HEK293 (cell line): ENCODE measurements around the gene MID1IP1.

ENCODE experiments used
- GFI1B ChIP-seq: fragments of 450-650 bp; formaldehyde crosslinking; IDR thresholded peaks from 2 replicates; pipeline ENCODE4 v1.5.1; 2016; ENCODE audit warnings: missing biosample characterization, missing genetic modification characterization
- TRIM28 ChIP-seq: IDR thresholded peaks from 2 replicates; pipeline ENCODE4 v1.6.1; 2011; ENCODE audit warnings: low read length, control low read depth, borderline replicate concordance
- ZBTB20 ChIP-seq: fragments of 450-650 bp; formaldehyde crosslinking; IDR thresholded peaks from 2 replicates; pipeline ENCODE4 v1.5.1; 2016; ENCODE audit warnings: missing biosample characterization, missing genetic modification characterization
- ZBTB8A ChIP-seq: fragments of 450-650 bp; formaldehyde crosslinking; IDR thresholded peaks from 2 replicates; pipeline ENCODE4 v1.5.1; 2016; ENCODE audit warnings: missing biosample characterization, missing genetic modification characterization
- ZNF138 ChIP-seq: fragments of 450-650 bp; formaldehyde crosslinking; IDR thresholded peaks from 2 replicates; pipeline ENCODE4 v1.5.1; 2016; ENCODE audit warnings: missing biosample characterization, missing genetic modification characterization, borderline replicate concordance
- ZNF157 ChIP-seq: fragments of 450-650 bp; formaldehyde crosslinking; IDR thresholded peaks from 2 replicates; pipeline ENCODE4 v1.5.1; 2016; ENCODE audit warnings: missing biosample characterization, missing genetic modification characterization
- ZNF202 ChIP-seq: fragments of 450-650 bp; formaldehyde crosslinking; IDR thresholded peaks from 2 replicates; pipeline ENCODE4 v1.5.1; 2016; ENCODE audit warnings: missing biosample characterization, missing genetic modification characterization, borderline replicate concordance
- ZNF239 ChIP-seq: fragments of 450-650 bp; formaldehyde crosslinking; IDR thresholded peaks from 2 replicates; pipeline ENCODE4 v1.5.1; 2016; ENCODE audit warnings: missing biosample characterization, missing genetic modification characterization
- ZNF335 ChIP-seq: fragments of 450-650 bp; formaldehyde crosslinking; conservative IDR thresholded peaks from 2 replicates; pipeline ENCODE4 v1.5.1; 2016; ENCODE audit warnings: missing biosample characterization, missing genetic modification characterization
- ZNF394 ChIP-seq: fragments of 450-650 bp; formaldehyde crosslinking; IDR thresholded peaks from 2 replicates; pipeline ENCODE4 v1.5.1; 2016; ENCODE audit warnings: missing biosample characterization, missing genetic modification characterization, mild to moderate bottlenecking, moderate library complexity, borderline replicate concordance
- ZNF549 ChIP-seq: fragments of 450-650 bp; IDR thresholded peaks from 2 replicates; pipeline ENCODE4 v1.5.1; 2018; ENCODE audit warnings: missing biosample characterization, missing genetic modification characterization, mild to moderate bottlenecking, inconsistent platforms, moderate library complexity
- TF ChIP-seq, protein P1 (sequence below): fragments of 450-650 bp; formaldehyde crosslinking; IDR thresholded peaks from 2 replicates; pipeline ENCODE4 v1.5.0; 2017; ENCODE audit warnings: missing biosample characterization, missing genetic modification characterization, borderline replicate concordance
- TF ChIP-seq, protein P2 (sequence below): fragments of 450-650 bp; formaldehyde crosslinking; IDR thresholded peaks from 2 replicates; pipeline ENCODE4 v1.5.1; 2016; ENCODE audit warnings: missing biosample characterization, missing genetic modification characterization
- TF ChIP-seq, protein P3 (sequence below): fragments of 450-650 bp; formaldehyde crosslinking; IDR thresholded peaks from 2 replicates; pipeline ENCODE4 v1.5.1; 2016; ENCODE audit warnings: missing biosample characterization, missing genetic modification characterization, borderline replicate concordance
- TF ChIP-seq, protein P4 (sequence below): fragments of 450-650 bp; formaldehyde crosslinking; conservative IDR thresholded peaks from 2 replicates; pipeline ENCODE4 v1.5.1; 2016; ENCODE audit warnings: low read depth, missing biosample characterization, missing genetic modification characterization
- TF ChIP-seq, protein P5 (sequence below): fragments of 450-650 bp; formaldehyde crosslinking; IDR thresholded peaks from 2 replicates; pipeline ENCODE4 v1.5.1; 2016; ENCODE audit warnings: missing biosample characterization, missing genetic modification characterization

Gene MID1IP1

DNA sequence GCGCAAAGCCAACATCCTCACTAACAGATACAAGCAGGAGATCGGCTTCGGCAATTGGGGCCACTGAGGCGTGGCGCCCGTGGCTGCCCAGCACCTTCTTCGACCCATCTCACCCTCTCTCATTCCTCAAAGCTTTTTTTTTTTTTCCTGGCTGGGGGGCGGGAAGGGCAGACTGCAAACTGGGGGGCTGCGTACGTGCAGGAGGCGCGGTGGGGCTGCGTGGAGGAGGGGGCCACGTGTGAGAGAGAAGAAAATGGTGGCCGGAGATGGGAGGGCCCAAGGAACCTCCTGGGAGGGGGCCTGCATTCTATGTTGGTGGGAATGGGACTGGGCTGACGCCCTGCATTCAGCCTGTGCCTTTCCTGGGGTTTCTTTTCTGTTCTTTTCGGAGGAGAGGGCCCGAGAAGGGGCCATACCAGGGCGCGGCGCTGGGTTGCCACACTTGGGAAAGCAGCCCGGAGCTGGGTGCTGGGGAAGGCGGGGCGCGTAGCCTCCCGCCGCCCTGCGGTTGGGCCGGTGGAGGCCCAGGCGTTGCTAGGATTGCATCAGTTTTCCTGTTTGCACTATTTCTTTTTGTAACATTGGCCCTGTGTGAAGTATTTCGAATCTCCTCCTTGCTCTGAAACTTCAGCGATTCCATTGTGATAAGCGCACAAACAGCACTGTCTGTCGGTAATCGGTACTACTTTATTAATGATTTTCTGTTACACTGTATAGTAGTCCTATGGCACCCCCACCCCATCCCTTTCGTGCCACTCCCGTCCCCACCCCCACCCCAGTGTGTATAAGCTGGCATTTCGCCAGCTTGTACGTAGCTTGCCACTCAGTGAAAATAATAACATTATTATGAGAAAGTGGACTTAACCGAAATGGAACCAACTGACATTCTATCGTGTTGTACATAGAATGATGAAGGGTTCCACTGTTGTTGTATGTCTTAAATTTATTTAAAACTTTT is 4.5 kb downstream of the MID1IP1 start (continued):
- TF ChIP-seq ZNF202 (tag by site-specific recombination), result no peak
- TF ChIP-seq ZNF138 (tag by site-specific recombination), result no peak
- TF ChIP-seq GFI1B, result no peak
- no peak for TF ChIP-seq ZNF394
- TF ChIP-seq, protein P1, sequence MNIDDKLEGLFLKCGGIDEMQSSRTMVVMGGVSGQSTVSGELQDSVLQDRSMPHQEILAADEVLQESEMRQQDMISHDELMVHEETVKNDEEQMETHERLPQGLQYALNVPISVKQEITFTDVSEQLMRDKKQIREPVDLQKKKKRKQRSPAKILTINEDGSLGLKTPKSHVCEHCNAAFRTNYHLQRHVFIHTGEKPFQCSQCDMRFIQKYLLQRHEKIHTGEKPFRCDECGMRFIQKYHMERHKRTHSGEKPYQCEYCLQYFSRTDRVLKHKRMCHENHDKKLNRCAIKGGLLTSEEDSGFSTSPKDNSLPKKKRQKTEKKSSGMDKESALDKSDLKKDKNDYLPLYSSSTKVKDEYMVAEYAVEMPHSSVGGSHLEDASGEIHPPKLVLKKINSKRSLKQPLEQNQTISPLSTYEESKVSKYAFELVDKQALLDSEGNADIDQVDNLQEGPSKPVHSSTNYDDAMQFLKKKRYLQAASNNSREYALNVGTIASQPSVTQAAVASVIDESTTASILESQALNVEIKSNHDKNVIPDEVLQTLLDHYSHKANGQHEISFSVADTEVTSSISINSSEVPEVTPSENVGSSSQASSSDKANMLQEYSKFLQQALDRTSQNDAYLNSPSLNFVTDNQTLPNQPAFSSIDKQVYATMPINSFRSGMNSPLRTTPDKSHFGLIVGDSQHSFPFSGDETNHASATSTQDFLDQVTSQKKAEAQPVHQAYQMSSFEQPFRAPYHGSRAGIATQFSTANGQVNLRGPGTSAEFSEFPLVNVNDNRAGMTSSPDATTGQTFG, result no peak
- TF ChIP-seq, protein P2, sequence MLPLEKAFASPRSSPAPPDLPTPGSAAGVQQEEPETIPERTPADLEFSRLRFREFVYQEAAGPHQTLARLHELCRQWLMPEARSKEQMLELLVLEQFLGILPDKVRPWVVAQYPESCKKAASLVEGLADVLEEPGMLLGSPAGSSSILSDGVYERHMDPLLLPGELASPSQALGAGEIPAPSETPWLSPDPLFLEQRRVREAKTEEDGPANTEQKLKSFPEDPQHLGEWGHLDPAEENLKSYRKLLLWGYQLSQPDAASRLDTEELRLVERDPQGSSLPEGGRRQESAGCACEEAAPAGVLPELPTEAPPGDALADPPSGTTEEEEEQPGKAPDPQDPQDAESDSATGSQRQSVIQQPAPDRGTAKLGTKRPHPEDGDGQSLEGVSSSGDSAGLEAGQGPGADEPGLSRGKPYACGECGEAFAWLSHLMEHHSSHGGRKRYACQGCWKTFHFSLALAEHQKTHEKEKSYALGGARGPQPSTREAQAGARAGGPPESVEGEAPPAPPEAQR (tag by site-specific recombination), result no peak
- TF ChIP-seq, protein P3, sequence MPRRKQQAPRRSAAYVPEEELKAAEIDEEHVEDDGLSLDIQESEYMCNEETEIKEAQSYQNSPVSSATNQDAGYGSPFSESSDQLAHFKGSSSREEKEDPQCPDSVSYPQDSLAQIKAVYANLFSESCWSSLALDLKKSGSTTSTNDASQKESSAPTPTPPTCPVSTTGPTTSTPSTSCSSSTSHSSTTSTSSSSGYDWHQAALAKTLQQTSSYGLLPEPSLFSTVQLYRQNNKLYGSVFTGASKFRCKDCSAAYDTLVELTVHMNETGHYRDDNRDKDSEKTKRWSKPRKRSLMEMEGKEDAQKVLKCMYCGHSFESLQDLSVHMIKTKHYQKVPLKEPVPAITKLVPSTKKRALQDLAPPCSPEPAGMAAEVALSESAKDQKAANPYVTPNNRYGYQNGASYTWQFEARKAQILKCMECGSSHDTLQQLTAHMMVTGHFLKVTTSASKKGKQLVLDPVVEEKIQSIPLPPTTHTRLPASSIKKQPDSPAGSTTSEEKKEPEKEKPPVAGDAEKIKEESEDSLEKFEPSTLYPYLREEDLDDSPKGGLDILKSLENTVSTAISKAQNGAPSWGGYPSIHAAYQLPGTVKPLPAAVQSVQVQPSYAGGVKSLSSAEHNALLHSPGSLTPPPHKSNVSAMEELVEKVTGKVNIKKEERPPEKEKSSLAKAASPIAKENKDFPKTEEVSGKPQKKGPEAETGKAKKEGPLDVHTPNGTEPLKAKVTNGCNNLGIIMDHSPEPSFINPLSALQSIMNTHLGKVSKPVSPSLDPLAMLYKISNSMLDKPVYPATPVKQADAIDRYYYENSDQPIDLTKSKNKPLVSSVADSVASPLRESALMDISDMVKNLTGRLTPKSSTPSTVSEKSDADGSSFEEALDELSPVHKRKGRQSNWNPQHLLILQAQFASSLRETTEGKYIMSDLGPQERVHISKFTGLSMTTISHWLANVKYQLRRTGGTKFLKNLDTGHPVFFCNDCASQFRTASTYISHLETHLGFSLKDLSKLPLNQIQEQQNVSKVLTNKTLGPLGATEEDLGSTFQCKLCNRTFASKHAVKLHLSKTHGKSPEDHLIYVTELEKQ (tag by site-specific recombination), result no peak
- no peak for TF ChIP-seq TRIM28
- no peak for TF ChIP-seq ZNF549 (tag by site-specific recombination)
- TF ChIP-seq, protein P4, sequence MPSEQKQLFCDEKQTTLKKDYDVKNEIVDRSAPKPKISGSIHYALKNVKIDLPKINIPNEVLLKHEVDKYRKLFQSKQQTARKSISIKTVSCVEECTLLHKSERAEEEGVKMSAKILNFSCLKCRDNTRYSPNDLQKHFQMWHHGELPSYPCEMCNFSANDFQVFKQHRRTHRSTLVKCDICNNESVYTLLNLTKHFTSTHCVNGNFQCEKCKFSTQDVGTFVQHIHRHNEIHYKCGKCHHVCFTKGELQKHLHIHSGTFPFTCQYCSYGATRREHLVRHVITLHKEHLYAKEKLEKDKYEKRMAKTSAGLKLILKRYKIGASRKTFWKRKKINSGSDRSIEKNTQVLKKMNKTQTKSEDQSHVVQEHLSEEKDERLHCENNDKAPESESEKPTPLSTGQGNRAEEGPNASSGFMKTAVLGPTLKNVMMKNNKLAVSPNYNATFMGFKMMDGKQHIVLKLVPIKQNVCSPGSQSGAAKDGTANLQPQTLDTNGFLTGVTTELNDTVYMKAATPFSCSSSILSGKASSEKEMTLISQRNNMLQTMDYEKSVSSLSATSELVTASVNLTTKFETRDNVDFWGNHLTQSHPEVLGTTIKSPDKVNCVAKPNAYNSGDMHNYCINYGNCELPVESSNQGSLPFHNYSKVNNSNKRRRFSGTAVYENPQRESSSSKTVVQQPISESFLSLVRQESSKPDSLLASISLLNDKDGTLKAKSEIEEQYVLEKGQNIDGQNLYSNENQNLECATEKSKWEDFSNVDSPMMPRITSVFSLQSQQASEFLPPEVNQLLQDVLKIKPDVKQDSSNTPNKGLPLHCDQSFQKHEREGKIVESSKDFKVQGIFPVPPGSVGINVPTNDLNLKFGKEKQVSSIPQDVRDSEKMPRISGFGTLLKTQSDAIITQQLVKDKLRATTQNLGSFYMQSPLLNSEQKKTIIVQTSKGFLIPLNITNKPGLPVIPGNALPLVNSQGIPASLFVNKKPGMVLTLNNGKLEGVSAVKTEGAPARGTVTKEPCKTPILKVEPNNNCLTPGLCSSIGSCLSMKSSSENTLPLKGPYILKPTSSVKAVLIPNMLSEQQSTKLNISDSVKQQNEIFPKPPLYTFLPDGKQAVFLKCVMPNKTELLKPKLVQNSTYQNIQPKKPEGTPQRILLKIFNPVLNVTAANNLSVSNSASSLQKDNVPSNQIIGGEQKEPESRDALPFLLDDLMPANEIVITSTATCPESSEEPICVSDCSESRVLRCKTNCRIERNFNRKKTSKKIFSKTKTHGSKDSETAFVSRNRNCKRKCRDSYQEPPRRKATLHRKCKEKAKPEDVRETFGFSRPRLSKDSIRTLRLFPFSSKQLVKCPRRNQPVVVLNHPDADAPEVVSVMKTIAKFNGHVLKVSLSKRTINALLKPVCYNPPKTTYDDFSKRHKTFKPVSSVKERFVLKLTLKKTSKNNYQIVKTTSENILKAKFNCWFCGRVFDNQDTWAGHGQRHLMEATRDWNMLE (tag by site-specific recombination), result no peak
- TF ChIP-seq ZNF335 (tag by site-specific recombination), result peak; percentile 42; the same call in 1 of the 2 replicates
- no peak for TF ChIP-seq ZNF239 (tag by site-specific recombination)
- TF ChIP-seq ZBTB8A (tag by site-specific recombination), result peak; percentile 95
- peak; percentile 79 for TF ChIP-seq ZBTB20 (tag by site-specific recombination)
- no peak for TF ChIP-seq ZNF157 (tag by site-specific recombination)
- TF ChIP-seq, protein P5, sequence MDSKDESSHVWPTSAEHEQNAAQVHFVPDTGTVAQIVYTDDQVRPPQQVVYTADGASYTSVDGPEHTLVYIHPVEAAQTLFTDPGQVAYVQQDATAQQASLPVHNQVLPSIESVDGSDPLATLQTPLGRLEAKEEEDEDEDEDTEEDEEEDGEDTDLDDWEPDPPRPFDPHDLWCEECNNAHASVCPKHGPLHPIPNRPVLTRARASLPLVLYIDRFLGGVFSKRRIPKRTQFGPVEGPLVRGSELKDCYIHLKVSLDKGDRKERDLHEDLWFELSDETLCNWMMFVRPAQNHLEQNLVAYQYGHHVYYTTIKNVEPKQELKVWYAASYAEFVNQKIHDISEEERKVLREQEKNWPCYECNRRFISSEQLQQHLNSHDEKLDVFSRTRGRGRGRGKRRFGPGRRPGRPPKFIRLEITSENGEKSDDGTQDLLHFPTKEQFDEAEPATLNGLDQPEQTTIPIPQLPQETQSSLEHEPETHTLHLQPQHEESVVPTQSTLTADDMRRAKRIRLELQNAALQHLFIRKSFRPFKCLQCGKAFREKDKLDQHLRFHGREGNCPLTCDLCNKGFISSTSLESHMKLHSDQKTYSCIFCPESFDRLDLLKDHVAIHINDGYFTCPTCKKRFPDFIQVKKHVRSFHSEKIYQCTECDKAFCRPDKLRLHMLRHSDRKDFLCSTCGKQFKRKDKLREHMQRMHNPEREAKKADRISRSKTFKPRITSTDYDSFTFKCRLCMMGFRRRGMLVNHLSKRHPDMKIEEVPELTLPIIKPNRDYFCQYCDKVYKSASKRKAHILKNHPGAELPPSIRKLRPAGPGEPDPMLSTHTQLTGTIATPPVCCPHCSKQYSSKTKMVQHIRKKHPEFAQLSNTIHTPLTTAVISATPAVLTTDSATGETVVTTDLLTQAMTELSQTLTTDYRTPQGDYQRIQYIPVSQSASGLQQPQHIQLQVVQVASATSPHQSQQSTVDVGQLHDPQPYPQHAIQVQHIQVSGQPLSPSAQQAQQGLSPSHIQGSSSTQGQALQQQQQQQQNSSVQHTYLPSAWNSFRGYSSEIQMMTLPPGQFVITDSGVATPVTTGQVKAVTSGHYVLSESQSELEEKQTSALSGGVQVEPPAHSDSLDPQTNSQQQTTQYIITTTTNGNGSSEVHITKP (tag by site-specific recombination), result peak; percentile 66
